Fibroblast of skin of right biceps (primary cell): ENCODE results near the gene NHS.

ENCODE experiments used
- DNase-seq: peaks from one replicate; pipeline ENCODE4 v3.0.0-alpha.2; 2013

Gene NHS

DNA sequence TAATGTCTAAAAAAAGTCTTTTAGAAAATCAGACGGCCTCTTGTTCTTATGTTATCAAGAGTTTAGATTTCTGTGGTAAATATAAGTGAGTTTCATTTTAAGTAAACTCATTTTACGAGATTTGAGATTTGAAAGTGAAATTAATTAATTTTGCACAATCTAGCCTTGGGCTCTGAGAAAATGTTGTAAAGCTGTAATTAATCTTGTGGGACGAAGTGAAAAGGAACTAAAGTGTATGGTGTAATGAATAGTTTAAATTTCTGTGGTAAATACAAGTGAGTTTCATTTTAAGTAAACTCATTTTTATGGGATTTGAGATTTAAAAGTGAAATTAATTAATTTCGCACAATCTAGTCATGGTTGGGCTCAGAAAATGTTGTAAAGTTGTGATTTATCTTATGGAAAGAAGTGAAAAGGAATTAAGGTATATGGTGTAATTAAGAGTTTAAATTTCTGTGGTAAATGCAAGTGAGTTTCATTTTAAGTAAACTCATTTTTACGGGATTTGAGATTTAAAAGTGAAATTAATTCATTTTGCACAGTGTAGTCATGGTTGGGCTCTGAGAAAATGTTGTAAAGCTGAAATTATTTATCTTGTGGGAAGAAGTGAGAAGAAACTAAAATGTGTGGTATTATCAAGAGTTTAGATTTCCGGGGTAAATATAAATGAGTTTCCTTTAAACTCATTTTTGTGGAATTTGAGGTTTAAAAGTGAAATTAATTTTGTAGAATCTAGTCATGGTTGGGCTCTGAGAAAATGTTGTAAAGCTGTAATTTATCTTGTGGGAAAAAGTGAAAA, 363.9 kb downstream of the NHS start:
- DNase-seq = peak; percentile 19

DNA sequence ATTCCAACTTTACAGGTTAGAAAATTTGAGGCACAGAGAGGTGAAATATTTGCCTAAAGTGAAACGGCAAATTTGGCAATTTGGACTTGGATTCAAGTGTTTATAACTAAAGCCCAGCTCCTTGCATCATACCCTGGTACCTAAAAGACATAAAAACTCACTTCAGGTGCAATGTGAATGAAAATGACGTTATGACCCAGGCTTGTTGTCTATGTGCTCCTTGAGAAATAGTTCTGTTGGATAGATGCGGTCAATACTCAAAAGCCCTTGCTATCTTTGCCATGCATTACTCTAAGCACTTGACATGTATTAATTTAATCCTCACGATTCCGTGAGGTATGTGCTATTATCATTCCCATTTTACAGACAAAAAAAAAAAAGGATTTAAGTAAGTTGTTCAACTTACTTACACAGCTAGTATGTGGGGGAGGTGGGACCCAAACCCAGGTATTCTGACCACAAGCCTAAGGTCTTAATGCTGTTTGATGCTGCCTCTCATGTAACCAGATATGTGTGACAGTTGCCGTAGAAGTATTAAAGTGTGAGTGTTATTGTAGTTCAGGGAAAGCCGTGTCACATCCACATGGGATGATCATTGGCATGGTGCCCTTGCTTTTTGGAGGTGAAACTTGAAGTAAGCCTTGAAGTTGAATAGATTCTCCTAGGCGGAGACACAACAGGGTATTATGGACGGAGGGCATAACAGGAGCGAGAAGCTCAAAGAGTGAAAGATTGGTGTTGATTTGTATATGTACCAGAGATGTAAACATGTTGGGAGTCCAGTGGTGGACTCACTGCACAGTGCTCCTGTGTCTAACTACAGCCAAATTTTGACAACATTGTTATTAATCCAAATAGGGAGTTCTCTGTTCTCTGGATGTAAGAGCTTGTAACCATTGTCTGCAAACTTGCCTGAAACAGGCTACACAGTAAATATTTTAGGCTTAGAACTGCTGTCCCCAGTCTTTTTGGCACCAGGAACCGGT, 365.4 kb downstream of the NHS start:
- DNase-seq = no peak

GRCh38 chrX:17741123-17741511, 366.1 kb downstream of the NHS start:
- DNase-seq = no peak

DNA sequence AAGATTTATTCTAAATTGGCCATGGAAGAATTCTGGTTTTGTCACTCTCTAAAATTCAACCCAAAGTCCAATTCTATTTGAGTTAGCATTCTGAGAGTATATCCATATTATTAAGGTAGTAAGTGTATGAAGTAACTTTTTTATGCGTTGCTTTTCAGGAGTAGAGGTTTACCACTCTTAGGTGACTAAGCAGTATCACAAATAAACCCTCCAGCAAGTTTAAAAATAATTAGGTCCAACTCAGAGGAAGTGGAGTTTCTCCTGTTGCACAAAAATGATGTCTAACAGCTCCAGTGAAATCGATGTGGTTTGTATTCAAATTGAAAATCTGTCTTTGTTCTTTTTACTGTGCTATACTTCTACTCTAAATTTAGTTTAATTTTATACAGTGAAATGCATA, 368.9 kb downstream of the NHS start:
- no peak for DNase-seq

- DNase-seq = no peak
These were observed 370.0 kb downstream of the NHS start for GRCh38 chrX:17744896-17745523.

- no peak for DNase-seq
These were observed 372.7 kb downstream of the NHS start for GRCh38 chrX:17747692-17748091.

GRCh38 chrX:17748684-17749083, 373.7 kb downstream of the NHS start:
- no peak for DNase-seq

GRCh38 chrX:17750436-17750835, 375.4 kb downstream of the NHS start:
- peak; percentile 1 for DNase-seq

GRCh38 chrX:17758382-17758781, 383.4 kb downstream of the NHS start:
- DNase-seq = no peak

- DNase-seq = no peak
These were observed 385.0 kb downstream of the NHS start for GRCh38 chrX:17759990-17760389.

DNA sequence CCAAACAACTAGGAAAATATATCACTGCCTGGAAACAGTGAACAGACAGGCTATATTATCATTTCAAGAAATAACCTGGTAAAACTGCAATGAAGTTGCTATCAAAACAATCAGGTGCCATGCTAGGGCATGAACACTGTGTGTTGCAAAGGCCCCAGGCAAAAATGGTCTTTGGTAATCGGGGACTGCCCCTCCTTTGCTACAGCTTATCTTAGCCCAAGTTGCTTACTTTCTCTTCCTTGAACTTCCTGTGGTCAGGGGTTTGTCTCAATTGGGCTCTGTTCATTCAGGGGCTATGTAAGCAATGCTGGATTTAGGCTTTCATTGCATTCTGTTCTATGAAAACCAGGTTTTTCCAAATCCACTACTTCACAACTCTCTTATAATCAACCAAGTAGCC, 392.7 kb downstream of the NHS start:
- no peak for DNase-seq

DNA sequence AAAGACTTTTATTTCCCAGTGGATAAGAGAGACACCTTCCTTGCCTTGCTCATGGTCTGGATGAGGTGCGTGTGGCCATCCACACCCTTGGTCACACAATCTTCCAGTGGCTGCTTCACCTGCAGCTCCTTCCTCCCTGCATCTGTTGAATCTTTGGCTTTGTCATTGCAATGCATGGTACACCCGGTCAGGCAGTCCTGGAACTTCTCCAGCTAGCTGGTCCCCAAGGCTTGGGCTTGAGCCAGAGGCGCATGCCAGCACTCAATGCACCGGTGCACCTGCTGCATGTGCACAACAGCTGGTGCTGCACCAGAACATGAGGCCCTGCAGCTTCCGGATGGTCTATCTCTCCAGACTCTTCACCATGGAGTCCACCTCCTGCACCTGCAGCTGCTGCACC, 394.0 kb downstream of the NHS start:
- DNase-seq = no peak

GRCh38 chrX:17769701-17770269, 394.8 kb downstream of the NHS start:
- DNase-seq = no peak

GRCh38 chrX:17773221-17773876, 398.3 kb downstream of the NHS start:
- no peak for DNase-seq

DNA sequence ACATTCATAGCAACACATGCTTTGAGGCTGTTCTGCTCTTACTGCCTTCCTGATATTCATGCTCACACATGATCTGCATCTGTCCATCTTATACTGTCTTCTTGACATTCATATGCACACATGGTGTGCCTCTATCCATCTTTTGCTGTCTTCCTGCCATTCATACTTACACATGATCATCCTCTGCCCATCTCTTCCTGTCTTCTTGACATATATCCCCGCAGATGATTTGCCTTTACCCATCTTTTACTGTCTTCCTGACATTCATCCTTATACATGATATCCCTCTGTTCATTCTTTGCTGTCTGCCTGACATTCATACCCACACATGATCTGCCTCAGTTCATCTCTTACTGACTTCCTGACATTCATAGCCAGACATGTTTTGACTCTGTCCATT, 399.1 kb downstream of the NHS start:
- no peak for DNase-seq

GRCh38 chrX:17778997-17779396, 404.0 kb downstream of the NHS start:
- no peak for DNase-seq

DNA sequence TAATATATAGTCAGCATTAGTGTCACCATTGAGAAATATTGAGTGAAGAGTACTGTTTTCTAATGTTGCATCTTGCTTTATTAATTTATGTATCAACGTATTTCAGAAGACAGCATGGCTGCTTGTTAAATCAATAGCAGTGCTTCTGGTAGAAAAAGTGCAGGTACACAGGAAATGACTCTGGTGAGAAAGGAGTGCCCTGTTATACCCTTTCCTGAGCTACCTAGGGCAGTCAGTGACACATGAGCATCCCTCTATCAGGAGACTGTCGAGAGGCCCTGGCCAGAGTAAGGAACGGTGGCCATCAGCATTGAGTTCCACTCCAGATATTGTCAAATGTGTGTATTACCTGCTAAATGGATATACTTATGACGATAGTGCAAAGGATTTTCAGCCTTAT, 404.4 kb downstream of the NHS start:
- no peak for DNase-seq
